Common myeloid progenitor, CD34-positive (primary cell): ENCODE data around the gene RAE1.

Experiments
- CTCF ChIA-PET: fragments of 350-600 bp; sonication (Branson Sonifier 250); formaldehyde crosslinking; loops from one replicate; lab custom pipeline; 2021; ENCODE audit warnings: antibody characterized with exemption; lab: Charles Lee
- POLR2A ChIA-PET: fragments of 350-600 bp; sonication (Branson Sonifier 250); formaldehyde crosslinking; loops from one replicate; lab custom pipeline; 2021; ENCODE audit warnings: antibody characterized with exemption; lab: Charles Lee
- DNase-seq, 3 donors: peaks; one replicate each; pipeline versions ENCODE4 v3.0.0 to v3.0.0-alpha.2; 2013
- H3K27ac ChIP-seq, 2 experiments: 1 replicate in 1 of 2; 2 replicates in 1 of 2; pipeline ENCODE4 v1.7.0; 2013; ENCODE audit warnings: inconsistent platforms in 2 of 2, low read length in 2 of 2, mild to moderate bottlenecking in 2 of 2, low read depth in 1 of 2, moderate library complexity in 1 of 2; ENCODE audit not compliant: severe bottlenecking in 2 of 2, insufficient read depth in 1 of 2, poor library complexity in 1 of 2
- H3K27me3 ChIP-seq, 5 experiments: replicated peaks in 2 of 5; 1 replicate in 3 of 5; 2 replicates in 2 of 5; pipeline versions ENCODE4 v1.6.1 to v1.7.0; 2013; ENCODE audit warnings: low read length in 4 of 5, mild to moderate bottlenecking in 2 of 5, moderate library complexity in 2 of 5, inconsistent platforms in 1 of 5; ENCODE audit not compliant: insufficient read depth in 5 of 5, control insufficient read depth in 4 of 5
- H3K36me3 ChIP-seq, 4 experiments: 1 replicate in 2 of 4; 2 replicates in 2 of 4; pipeline versions ENCODE4 v1.6.1 to v1.7.0; 2013; ENCODE audit warnings: low read length in 3 of 4, control low read depth in 1 of 4, mild to moderate bottlenecking in 1 of 4; ENCODE audit not compliant: control insufficient read depth in 4 of 4, insufficient read depth in 4 of 4
- H3K4me1 ChIP-seq, 4 experiments: 1 replicate in 3 of 4; 2 replicates in 1 of 4; pipeline versions ENCODE4 v1.6.1 to v1.7.1; 2013; ENCODE audit warnings: low read length in 3 of 4, mild to moderate bottlenecking in 3 of 4, control low read depth in 1 of 4, inconsistent platforms in 1 of 4, moderate library complexity in 1 of 4; ENCODE audit not compliant: control insufficient read depth in 4 of 4, insufficient read depth in 4 of 4; ENCODE audit errors: control extremely low read depth in 1 of 4
- H3K4me3 ChIP-seq, 7 experiments: 1 replicate in 4 of 7; 2 replicates in 3 of 7; pipeline versions ENCODE4 v1.5.1 to v1.7.0; 2013; ENCODE audit warnings: mild to moderate bottlenecking in 7 of 7, low read length in 6 of 7, moderate library complexity in 6 of 7, inconsistent platforms in 2 of 7, low read depth in 2 of 7, control low read depth in 1 of 7; ENCODE audit not compliant: insufficient read depth in 4 of 7, control insufficient read depth in 1 of 7; ENCODE audit errors: extremely low read depth in 1 of 7
- H3K9me3 ChIP-seq, 5 experiments: 1 replicate in 4 of 5; 2 replicates in 1 of 5; pipeline versions ENCODE4 v1.6.1 to v1.7.1; 2013; ENCODE audit warnings: low read length in 4 of 5, mild to moderate bottlenecking in 2 of 5, inconsistent platforms in 1 of 5, low read depth in 1 of 5, moderate library complexity in 1 of 5; ENCODE audit not compliant: control insufficient read depth in 4 of 5, insufficient read depth in 2 of 5; ENCODE audit errors: control extremely low read depth in 1 of 5
- WGBS: methylation state at CpG from one replicate; pipeline ENCODE4 v1.1.5; 2013; ENCODE audit not compliant: insufficient coverage; 5-methylcytosine and 5-hydroxymethylcytosine counted together

Gene RAE1

DNA sequence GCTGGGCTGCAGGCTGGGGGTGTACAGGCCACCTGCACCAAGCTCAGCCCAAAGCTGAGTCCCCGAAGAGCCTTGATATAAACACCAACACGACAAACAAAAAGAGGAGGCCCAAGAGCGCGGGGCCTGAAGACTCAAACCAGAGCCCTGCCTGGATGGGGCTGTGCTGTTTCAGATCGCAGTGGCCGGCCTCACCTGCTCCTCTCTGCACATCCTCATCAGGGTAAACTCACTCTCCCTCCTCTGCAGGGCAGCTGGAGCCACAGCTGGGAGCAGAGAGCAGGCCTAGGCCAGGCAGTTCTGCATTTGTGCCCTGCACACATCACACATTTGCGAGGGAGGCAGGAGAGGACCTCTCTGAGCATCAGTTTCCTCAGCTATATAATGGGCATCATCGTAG lies 36.4 kb downstream of the RAE1 start:
- CTCF ChIA-PET, result interaction anchor here (1.0 to 2.3 kb wide), 4 partner anchors 12 to 108 kb away, joined by 3 to 6 read pairs (median 4); no protein-coding TSS in a partner anchor
- peaks cover 2 to 31% (median 30%) of the 10 kb centered on the region in 4 experiments for H3K4me1 ChIP-seq
- 96% methylated on average over 8 of the region's 8 CpGs for WGBS
- no peak overlapping the region for H3K27ac ChIP-seq
- POLR2A ChIA-PET, result no interaction called here
- H3K9me3 ChIP-seq, result no peaks in the 10 kb centered on the region
- no peak for DNase-seq
- no peaks in the 10 kb centered on the region for H3K27me3 ChIP-seq
- H3K4me3 ChIP-seq, result no peak overlapping the region
- no peaks in the 10 kb centered on the region for H3K36me3 ChIP-seq

DNA sequence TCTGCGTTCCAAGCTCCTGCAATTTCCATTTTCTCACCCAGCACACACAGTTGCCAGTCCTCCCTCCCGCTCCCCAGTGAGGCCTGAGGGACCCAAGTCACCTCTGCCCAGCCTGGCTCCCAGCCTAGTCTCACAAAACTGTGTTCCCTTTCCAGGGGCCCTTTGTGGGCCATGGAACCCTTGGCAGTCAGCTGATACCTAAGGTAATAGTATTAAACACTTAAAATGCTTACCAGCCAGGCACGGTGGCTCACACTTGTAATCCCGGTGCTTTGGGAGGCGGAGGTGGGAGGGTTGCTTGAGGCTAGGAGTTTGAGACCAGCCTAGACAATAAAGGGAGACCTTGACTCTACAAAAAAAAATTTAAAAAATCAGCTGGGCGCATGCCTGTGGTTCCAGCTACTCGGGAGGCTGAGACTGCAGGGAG lies 36.9 kb downstream of the RAE1 start:
- H3K4me1 ChIP-seq, result peaks cover 2 to 36% (median 35%) of the 10 kb centered on the region in 4 experiments
- H3K4me3 ChIP-seq, result no peak overlapping the region
- ChIA-PET CTCF (interaction anchor here (1.0 to 2.8 kb wide), 7 partner anchors 11 to 111 kb away, joined by 3 to 9 read pairs (median 4); no protein-coding TSS in a partner anchor), POLR2A (no interaction called here)
- H3K36me3 ChIP-seq, result no peaks in the 10 kb centered on the region
- no peak for DNase-seq
- WGBS, result 88% methylated on average over 4 of the region's 7 CpGs
- no peaks in the 10 kb centered on the region for H3K27me3 ChIP-seq
- no peaks in the 10 kb centered on the region for H3K9me3 ChIP-seq
- no peak overlapping the region for H3K27ac ChIP-seq

DNA sequence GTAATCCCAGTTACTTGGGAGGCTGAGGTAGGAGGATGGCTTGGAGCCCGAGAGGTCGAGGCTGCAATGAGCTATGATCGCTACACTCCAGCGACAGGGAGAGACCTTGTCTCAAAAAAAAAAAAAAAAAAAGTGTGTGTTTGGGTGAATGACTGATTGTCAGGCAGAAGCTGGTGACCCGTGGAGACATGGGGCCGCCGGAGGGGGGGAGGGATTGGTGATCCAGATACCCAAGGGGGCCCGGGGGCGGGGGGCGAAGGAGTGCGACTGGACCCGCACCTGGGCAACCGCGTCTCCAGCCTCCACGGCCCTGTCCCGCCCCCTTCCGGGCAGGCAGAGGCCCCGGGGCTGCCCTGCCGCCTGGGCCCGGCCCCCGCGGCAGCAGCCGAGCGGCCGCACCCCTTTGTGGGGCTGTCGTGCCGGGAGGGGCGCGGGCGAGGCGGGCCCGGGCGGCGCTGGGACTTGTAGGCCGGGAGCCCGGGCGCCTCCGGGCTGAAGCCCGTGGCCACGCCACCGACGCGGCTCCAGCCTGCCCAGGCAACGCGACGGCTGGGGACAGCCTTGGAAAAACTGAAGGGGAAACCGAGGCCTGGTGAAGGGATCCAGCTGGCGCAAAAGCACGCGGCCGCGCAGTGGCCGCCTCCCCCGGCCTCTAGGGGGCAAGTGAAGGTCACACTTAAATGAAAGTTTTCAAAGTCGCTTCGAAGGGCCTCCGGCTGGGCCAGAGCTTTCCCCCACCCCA lies 38.1 kb downstream of the RAE1 start:
- H3K27me3 ChIP-seq, result no peaks in the 10 kb centered on the region
- POLR2A ChIA-PET, result interaction anchor here (1.1 to 2.1 kb wide), 2 partner anchors 9 to 17 kb away, joined by 3 to 16 read pairs; no protein-coding TSS in a partner anchor
- DNase-seq, result peak; percentile 34 to 70 (median 52)
- no peaks in the 10 kb centered on the region for H3K9me3 ChIP-seq
- CTCF ChIA-PET, result interaction anchor here (0.6 to 2.8 kb wide), 15 partner anchors 9 to 110 kb away, joined by 3 to 10 read pairs (median 4); no protein-coding TSS in a partner anchor
- H3K4me1 ChIP-seq, result peaks cover 10 to 45% (median 45%) of the 10 kb centered on the region in 4 experiments
- H3K4me3 ChIP-seq, result peak overlapping the region in 6 of 7 experiments; percentile 2 to 62 (median 44)
- 3% methylated on average over 24 of the region's 57 CpGs for WGBS
- H3K27ac ChIP-seq, result peak overlapping the region in 1 of 2 experiments; percentile 70
- H3K36me3 ChIP-seq, result peaks cover 0 to 8% (median 5%) of the 10 kb centered on the region in 4 experiments

DNA sequence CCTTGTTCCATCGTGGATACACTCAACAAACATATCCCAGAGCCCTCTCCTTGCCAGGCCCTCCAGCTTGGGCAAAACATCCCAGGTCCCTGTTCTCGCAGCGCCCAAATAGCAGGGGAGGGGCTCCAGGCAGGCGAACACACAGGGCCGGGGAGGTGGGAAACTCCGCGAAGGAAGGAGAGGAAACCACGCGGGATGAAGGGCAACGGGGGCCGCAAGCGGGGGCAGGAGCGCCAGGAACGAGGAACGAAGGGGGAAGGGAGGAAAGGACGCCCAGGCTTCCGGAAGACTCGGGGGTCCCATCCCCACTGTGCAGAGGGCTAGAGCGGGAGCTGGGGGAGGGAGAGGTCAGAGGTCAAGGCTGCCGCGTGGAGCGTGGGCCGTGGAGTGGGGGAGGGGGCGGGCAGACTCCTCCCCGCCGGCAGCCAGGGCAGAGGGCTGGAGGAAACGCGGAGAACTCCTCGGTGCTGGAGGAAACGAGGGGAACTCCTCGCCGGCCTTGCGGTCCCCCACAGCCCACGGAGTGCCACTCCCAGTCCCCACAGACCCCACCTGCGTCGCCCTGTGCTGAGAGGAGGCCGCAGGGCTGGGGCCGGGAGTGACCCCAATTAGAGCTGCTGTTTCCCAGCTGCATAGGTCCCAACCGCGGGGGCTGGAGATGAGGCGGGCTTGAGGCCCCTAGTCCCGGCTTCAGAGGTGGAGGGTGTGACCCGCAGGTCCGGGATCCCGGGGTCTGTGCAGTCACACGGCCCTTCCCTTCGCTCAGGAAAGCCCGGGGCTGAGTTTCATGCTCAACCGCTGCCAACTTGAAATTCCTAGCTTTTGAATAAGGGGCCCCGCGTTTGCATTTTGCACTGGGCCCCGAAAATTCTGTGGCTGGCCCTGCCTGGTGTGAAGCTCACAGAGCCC lies 38.9 kb downstream of the RAE1 start:
- Histone ChIP-seq H3K4me3 (peak overlapping the region in 6 of 7 experiments; percentile 2 to 62 (median 44)), H3K27ac (peak overlapping the region in 1 of 2 experiments; percentile 70), H3K4me1 (peaks cover 10 to 47% (median 45%) of the 10 kb centered on the region in 4 experiments), H3K9me3 (no peaks in the 10 kb centered on the region), H3K27me3 (no peaks in the 10 kb centered on the region), H3K36me3 (peaks cover 0 to 16% (median 11%) of the 10 kb centered on the region in 4 experiments)
- CTCF ChIA-PET, result interaction anchor here (0.8 to 3.8 kb wide), 16 partner anchors 8 to 109 kb away, joined by 3 to 15 read pairs (median 4); no protein-coding TSS in a partner anchor
- 5% methylated on average over 49 of the region's 52 CpGs for WGBS
- peak; percentile 45 to 77 (median 73) for DNase-seq
- POLR2A ChIA-PET, result interaction anchor here (1.0 to 2.1 kb wide), 3 partner anchors 9 to 87 kb away, joined by 3 to 16 read pairs (median 4); no protein-coding TSS in a partner anchor

DNA sequence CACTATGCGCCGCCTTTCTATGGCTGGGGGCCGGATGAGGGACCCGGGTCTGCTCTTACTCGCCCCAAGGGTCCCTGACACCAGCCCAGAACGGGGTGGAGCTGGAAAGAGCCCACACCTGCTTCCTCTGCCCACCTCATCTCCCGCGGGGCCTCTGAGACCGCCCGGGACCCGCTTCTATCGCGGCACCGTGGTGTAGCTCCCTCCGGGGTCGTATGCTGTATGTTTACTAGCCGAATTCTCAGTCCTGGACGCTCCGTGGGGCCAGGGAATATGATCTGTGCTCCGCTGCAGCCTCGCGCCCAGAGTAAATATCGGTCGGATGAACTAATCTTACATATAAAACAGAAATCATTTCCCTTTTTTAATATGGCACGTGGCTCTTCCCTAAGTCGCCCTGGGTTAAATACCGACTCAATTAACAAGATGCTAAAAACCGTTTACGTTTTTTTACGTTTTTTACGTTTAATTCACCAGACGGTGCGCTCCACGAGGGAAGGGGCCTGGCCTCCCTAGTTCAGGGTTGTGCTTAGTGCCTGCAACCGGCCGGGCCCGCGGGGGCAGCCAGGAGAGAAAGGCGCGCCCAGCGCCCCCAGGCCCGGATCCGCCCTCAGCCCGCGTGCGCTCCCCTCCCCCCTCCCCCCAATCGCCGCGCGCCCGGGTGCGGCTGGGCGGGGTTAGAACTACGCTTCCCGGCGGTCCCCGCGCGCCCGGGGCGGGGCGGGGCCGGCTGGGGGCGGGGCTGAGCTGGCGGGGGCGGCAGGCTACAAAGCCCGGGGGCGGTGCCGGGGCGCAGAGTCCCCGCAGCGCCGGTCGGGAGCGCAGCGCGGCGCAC lies 39.8 kb downstream of the RAE1 start, which contains the start of gene RBM38:
Gene RBM38, plus strand, starts transcription at position 793 of the 835 bp plus-strand sequence. CDS start 186 bp downstream, outside the sequence.
- POLR2A ChIA-PET, result interaction anchor here (0.7 to 2.1 kb wide), 4 partner anchors 8 to 86 kb away, joined by 3 to 16 read pairs (median 4); no protein-coding TSS in a partner anchor
- H3K4me1 ChIP-seq, result peaks cover 10 to 47% (median 45%) of the 10 kb centered on the region in 4 experiments
- peak within 1 kb of the TSS in 1 of 2 experiments; percentile 70 for H3K27ac ChIP-seq

More for the DNA sequence above, 39.8 kb downstream of the RAE1 start, which contains the start of gene RBM38:
- Histone ChIP-seq H3K4me3 (peak within 1 kb of the TSS; percentile 54 to 82 (median 73)), H3K36me3 (peaks cover 0 to 23% (median 14%) of the 10 kb centered on the region in 4 experiments), H3K9me3 (no peaks in the 10 kb centered on the region), H3K27me3 (no peaks in the 10 kb centered on the region)
- CTCF ChIA-PET, result interaction anchor here (1.0 to 3.8 kb wide), 13 partner anchors 8 to 108 kb away, joined by 3 to 15 read pairs (median 4); no protein-coding TSS in a partner anchor
- DNase-seq, result peak; percentile 36 to 65 (median 61)
- WGBS, result 28% methylated on average over 44 of the region's 78 CpGs
